Hepatocyte (in vitro differentiated cells): ENCODE results near the gene FCRLA. TPM values are rescaled to one million over a fixed set of nuclear protein-coding genes. Genes with fewer than 3 reads are reported as not detected.
"Not testable (repeated sequence)": the region's sequence is repeated elsewhere in the genome, so short reads cannot be mapped to it uniquely, and the experiment has no call there.

ENCODE experiments used
- DNase-seq: peaks from one replicate; pipeline ENCODE4 v3.0.0-alpha.2; 2016; ENCODE audit warnings: low spot score
- H2AFZ ChIP-seq: fragments of 200-600 bp; sonication (generic); 2 replicates; pipeline ENCODE4 v1.6.0; 2016; ENCODE audit warnings: antibody characterized with exemption, mild to moderate bottlenecking
- H3K27ac ChIP-seq: fragments of 200-600 bp; sonication (generic); 2 replicates; pipeline ENCODE4 v1.5.1; 2016; ENCODE audit warnings: mild to moderate bottlenecking
- H3K27me3 ChIP-seq: fragments of 200-600 bp; sonication (generic); 2 replicates; pipeline ENCODE4 v1.6.1; 2016
- H3K36me3 ChIP-seq: fragments of 200-600 bp; sonication (generic); replicated peaks from 2 replicates; pipeline ENCODE4 v1.5.1; 2016; ENCODE audit warnings: low read depth; ENCODE audit not compliant: insufficient read depth
- H3K4me1 ChIP-seq: fragments of 200-600 bp; sonication (generic); 2 replicates; pipeline ENCODE4 v1.5.1; 2016; ENCODE audit warnings: mild to moderate bottlenecking, moderate library complexity; ENCODE audit not compliant: insufficient read depth
- H3K4me2 ChIP-seq: fragments of 200-600 bp; sonication (generic); 2 replicates; pipeline ENCODE4 v1.6.0; 2016
- H3K4me3 ChIP-seq: fragments of 200-600 bp; sonication (generic); 2 replicates; pipeline ENCODE4 v1.5.1; 2016; ENCODE audit warnings: mild to moderate bottlenecking
- H3K79me2 ChIP-seq: fragments of 200-600 bp; sonication (generic); 2 replicates; pipeline ENCODE4 v1.6.0; 2017; ENCODE audit warnings: mild to moderate bottlenecking
- H3K9me2 ChIP-seq: fragments of 200-600 bp; sonication (generic); replicated peaks from 2 replicates; pipeline ENCODE4 v1.6.0; 2017; ENCODE audit warnings: mild to moderate bottlenecking; ENCODE audit not compliant: insufficient read depth
- H3K9me3 ChIP-seq: fragments of 200-600 bp; sonication (generic); 2 replicates; pipeline ENCODE4 v1.5.1; 2016; ENCODE audit warnings: low read depth, mild to moderate bottlenecking
- H4K20me1 ChIP-seq: fragments of 200-600 bp; sonication (generic); 2 replicates; pipeline ENCODE4 v1.6.0; 2016; ENCODE audit warnings: mild to moderate bottlenecking; ENCODE audit not compliant: insufficient read depth, poor library complexity, severe bottlenecking
- EZH2 ChIP-seq: fragments of 200-600 bp; sonication (generic); IDR thresholded peaks from 2 replicates; pipeline ENCODE4 v1.6.1; 2016; ENCODE audit warnings: antibody characterized with exemption, mild to moderate bottlenecking, borderline replicate concordance
- EZH2phosphoT487 ChIP-seq: fragments of 200-600 bp; sonication (generic); IDR thresholded peaks from one replicate; pipeline ENCODE4 v1.6.1; 2018; ENCODE audit warnings: antibody characterized with exemption, mild to moderate bottlenecking, low read depth, moderate library complexity; ENCODE audit not compliant: unreplicated experiment, severe bottlenecking
- WGBS: methylation state at CpG from one replicate; pipeline ENCODE4 v1.1.6; 2016; ENCODE audit warnings: low lambda C conversion rate; ENCODE audit errors: missing lambda C conversion rate; 5-methylcytosine and 5-hydroxymethylcytosine counted together
- polyA plus RNA-seq: library from polyadenylated mRNA; unstranded; fragments of >200 nt; fragmentation: Nextera tagmentation; extraction: Ambion mirVana; gene quantifications from 2 replicates; pipeline ENCODE4 v1.2.1, GENCODE V29; 2016
- total RNA-seq: library from RNA; depleted of rRNA; stranded (reverse); fragments of >200 nt; gene quantifications from 2 replicates; pipeline ENCODE4 v1.2.3, GENCODE V29; 2014
- TF ChIP-seq, protein P1 (sequence below): fragments of 200-600 bp; sonication (generic); IDR thresholded peaks from 2 replicates; pipeline ENCODE4 v1.5.1; 2016; ENCODE audit warnings: antibody characterized with exemption, mild to moderate bottlenecking; ENCODE audit not compliant: poor library complexity

Gene FCRLA
- total and polyA plus RNA-seq, 2 experiments from 2014 or later: 0.31 to 3.0 TPM

DNA sequence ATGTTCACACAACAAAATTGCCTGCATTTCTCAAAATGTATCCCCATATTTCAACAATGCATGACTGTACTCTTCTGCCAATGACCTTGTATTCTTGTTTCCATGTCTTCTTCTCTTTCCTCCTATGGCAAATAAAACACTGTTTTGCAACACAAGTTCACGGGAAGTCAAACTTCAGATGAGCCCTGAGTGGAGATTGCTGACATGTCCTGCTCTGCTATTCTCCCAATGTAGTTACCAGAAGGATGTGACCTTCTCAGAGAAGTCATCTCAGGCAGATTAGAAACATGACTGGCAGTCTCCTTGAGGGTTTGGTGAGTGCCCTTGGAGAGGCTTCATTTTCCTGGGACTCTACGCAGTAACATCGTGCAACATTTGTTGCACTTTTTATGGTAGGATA, 28.5 kb upstream of the FCRLA start:
- no peaks in the 10 kb centered on the region for H3K4me1 ChIP-seq
- no peaks in the 10 kb centered on the region for H3K36me3 ChIP-seq
- TF ChIP-seq EZH2phosphoT487 (no peak), EZH2 (no peak)
- TF ChIP-seq, protein P1, sequence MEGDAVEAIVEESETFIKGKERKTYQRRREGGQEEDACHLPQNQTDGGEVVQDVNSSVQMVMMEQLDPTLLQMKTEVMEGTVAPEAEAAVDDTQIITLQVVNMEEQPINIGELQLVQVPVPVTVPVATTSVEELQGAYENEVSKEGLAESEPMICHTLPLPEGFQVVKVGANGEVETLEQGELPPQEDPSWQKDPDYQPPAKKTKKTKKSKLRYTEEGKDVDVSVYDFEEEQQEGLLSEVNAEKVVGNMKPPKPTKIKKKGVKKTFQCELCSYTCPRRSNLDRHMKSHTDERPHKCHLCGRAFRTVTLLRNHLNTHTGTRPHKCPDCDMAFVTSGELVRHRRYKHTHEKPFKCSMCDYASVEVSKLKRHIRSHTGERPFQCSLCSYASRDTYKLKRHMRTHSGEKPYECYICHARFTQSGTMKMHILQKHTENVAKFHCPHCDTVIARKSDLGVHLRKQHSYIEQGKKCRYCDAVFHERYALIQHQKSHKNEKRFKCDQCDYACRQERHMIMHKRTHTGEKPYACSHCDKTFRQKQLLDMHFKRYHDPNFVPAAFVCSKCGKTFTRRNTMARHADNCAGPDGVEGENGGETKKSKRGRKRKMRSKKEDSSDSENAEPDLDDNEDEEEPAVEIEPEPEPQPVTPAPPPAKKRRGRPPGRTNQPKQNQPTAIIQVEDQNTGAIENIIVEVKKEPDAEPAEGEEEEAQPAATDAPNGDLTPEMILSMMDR: no peak
- no peak overlapping the region for H2AFZ ChIP-seq
- peaks cover 5% of the 10 kb centered on the region for H3K27me3 ChIP-seq
- H3K4me2 ChIP-seq: no peak overlapping the region
- no peak overlapping the region for H3K4me3 ChIP-seq
- no peaks in the 10 kb centered on the region for H3K9me3 ChIP-seq
- no peaks in the 10 kb centered on the region for H4K20me1 ChIP-seq
- no peaks in the 10 kb centered on the region for H3K79me2 ChIP-seq
- no peak overlapping the region for H3K27ac ChIP-seq
- no peak for DNase-seq
- WGBS: 87% methylated on average over 3 of the region's 3 CpGs
- H3K9me2 ChIP-seq: no peaks in the 10 kb centered on the region

DNA sequence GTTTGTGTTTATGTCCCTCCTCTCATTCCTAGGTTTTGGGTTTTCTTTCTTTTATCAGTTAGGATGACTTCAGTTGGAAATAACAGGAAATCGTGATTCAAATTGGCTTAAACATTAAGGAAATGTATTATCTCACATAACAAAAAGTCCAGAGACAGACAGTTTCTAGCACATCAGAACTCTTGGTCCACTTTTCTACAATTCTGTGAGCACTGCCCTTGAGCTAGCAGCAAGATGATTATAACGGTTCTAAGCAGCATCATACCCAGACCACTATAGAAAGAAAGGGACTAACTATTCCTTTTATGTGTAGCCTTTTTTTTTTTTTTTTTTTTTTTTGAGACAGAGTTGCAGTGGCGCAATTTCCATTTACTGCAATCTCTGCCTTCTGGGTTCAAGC, 25.1 kb upstream of the FCRLA start:
- Histone ChIP-seq H3K9me3 (no peaks in the 10 kb centered on the region), H3K4me2 (no peak overlapping the region), H2AFZ (no peak overlapping the region), H3K9me2 (no peaks in the 10 kb centered on the region), H3K4me3 (no peak overlapping the region), H3K4me1 (no peaks in the 10 kb centered on the region), H4K20me1 (no peaks in the 10 kb centered on the region), H3K27me3 (peaks cover 5% of the 10 kb centered on the region), H3K27ac (no peak overlapping the region), H3K36me3 (no peaks in the 10 kb centered on the region), H3K79me2 (no peaks in the 10 kb centered on the region)
- no peak for TF ChIP-seq EZH2
- no peak for TF ChIP-seq EZH2phosphoT487
- TF ChIP-seq, protein P1: no peak
- no peak for DNase-seq
- WGBS: 92% methylated on average over 3 of the region's 3 CpGs

DNA sequence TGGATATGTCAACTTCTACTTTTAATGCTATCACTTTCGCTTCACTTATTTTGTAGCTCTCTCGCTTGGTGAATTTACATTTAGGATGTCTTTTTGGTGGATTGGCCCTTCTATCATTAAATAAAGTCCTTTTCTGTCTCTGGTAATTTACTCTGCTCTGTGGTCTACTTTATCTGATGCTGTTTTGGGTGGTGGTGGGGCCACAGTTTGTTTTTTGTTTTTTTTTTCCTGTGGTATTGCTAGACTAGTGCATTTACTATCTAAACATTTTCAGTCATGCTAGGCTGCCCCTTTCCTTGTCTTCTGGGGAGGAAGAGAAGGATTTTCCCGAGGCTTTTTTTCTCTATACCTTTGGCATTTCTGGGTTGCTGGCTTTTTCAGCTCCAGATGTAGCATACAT, 18.1 kb upstream of the FCRLA start:
- Histone ChIP-seq H3K9me2 (no peaks in the 10 kb centered on the region), H4K20me1 (no peaks in the 10 kb centered on the region), H3K4me1 (no peaks in the 10 kb centered on the region), H3K4me3 (no peak overlapping the region), H3K4me2 (no peak overlapping the region), H3K27me3 (peaks cover 2% of the 10 kb centered on the region), H3K36me3 (no peaks in the 10 kb centered on the region), H3K9me3 (no peaks in the 10 kb centered on the region), H3K79me2 (no peaks in the 10 kb centered on the region), H3K27ac (no peak overlapping the region), H2AFZ (no peak overlapping the region)
- TF ChIP-seq, protein P1: no peak
- TF ChIP-seq EZH2 (no peak), EZH2phosphoT487 (no peak)
- 78% methylated on average over 3 of the region's 3 CpGs for WGBS
- DNase-seq: no peak

DNA sequence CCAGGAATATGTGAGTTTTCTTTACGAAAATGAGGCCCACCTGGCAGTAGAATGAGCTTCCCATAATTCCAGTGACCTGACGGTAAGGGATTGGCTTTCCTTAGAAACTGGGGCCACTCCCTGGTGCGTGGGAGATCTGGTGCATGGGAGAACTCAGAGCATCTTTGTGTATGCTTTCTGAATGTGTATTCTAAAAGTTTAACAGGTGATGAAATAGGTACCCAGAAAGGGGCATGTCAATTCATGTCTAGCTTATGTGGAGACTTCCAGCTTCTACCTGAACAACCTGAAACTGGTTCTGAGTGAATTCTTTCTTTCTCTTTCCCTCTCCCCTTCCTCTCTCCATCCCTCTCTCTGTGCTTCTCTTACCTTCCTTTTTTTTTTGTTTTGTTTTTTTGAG, 15.2 kb upstream of the FCRLA start:
- no peaks in the 10 kb centered on the region for H3K36me3 ChIP-seq
- H3K4me1 ChIP-seq: no peaks in the 10 kb centered on the region
- peaks cover 6% of the 10 kb centered on the region for H3K27me3 ChIP-seq
- WGBS: 78% methylated on average over 3 of the region's 3 CpGs
- H3K79me2 ChIP-seq: no peaks in the 10 kb centered on the region
- H2AFZ ChIP-seq: no peak overlapping the region
- no peak overlapping the region for H3K27ac ChIP-seq
- DNase-seq: no peak
- no peaks in the 10 kb centered on the region for H4K20me1 ChIP-seq
- H3K9me2 ChIP-seq: no peaks in the 10 kb centered on the region
- H3K4me3 ChIP-seq: no peak overlapping the region
- H3K9me3 ChIP-seq: no peaks in the 10 kb centered on the region
- no peak overlapping the region for H3K4me2 ChIP-seq
- TF ChIP-seq EZH2phosphoT487: no peak
- TF ChIP-seq, protein P1: no peak
- no peak for TF ChIP-seq EZH2

DNA sequence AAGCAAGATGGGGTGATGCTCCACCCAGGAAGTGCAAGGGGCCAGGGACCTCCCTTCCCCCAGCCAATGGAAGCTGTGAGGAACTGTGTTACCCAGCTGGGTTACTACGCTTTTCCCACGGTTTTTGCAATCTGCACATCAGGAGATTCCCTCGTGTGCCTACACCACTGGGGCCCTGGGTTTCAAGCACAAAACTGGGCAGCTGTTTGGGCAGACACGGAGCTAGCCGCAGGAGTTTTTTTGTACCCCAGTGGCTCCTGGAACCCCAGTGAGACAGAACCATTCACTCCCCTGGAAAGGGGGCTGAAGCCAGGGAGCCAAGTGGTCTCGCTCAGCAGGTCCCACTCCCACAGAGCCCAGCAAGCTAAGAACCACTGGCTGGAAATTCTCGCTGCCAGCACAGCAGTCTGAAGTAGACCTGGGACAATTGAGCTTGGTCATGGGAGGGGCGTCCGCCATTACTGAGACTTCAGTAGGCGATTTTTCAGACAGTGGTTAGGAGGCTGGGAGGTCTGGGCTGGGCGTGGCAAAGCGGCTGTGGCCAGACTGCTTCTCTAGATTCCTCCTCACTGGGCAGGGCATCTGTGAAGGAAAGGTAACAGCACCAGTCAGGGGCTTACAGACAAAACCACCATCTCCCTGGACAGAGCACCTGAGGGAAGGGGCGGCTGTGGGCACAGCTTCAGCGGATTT, 13.9 kb upstream of the FCRLA start:
- H3K4me2 ChIP-seq, H3K4me1 ChIP-seq, H3K27ac ChIP-seq, H3K79me2 ChIP-seq, H3K36me3 ChIP-seq, H3K4me3 ChIP-seq, H3K9me2 ChIP-seq, H3K9me3 ChIP-seq, H3K27me3 ChIP-seq, H4K20me1 ChIP-seq, H2AFZ ChIP-seq, DNase-seq: not testable (repeated sequence)
- 94% methylated on average over 14 of the region's 14 CpGs for WGBS
